Fibroblast of villous mesenchyme (primary cell): ENCODE results near the gene SMIM14. TPM values are rescaled to one million over a fixed set of nuclear protein-coding genes. Genes with fewer than 3 reads are reported as not detected.

Experiments used
- DNase-seq: peaks from one replicate; pipeline ENCODE4 v3.0.0-alpha.2; 2010; ENCODE audit warnings: low read depth
- H3K4me3 ChIP-seq: 2 replicates; pipeline ENCODE4 v1.5.1; 2011; ENCODE audit warnings: low read depth, mild to moderate bottlenecking, low read length
- small RNA-seq: library from RNA; depleted of rRNA; stranded (forward); fragments of <200 nt; gene quantifications from one replicate; pipeline ENCODE3, GENCODE V24; 2012
- total RNA-seq: library from RNA; depleted of rRNA; stranded (reverse); fragments of >200 nt; gene quantifications from 2 replicates; pipeline ENCODE4 v1.2.3, GENCODE V29; 2012
- TF ChIP-seq, protein P1 (sequence below): IDR thresholded peaks from 2 replicates; pipeline ENCODE4 v1.5.1; 2012; ENCODE audit warnings: low read depth, mild to moderate bottlenecking, low read length; ENCODE audit not compliant: insufficient read depth

Gene SMIM14
- total RNA-seq, 1 donor = 29.4 TPM

DNA sequence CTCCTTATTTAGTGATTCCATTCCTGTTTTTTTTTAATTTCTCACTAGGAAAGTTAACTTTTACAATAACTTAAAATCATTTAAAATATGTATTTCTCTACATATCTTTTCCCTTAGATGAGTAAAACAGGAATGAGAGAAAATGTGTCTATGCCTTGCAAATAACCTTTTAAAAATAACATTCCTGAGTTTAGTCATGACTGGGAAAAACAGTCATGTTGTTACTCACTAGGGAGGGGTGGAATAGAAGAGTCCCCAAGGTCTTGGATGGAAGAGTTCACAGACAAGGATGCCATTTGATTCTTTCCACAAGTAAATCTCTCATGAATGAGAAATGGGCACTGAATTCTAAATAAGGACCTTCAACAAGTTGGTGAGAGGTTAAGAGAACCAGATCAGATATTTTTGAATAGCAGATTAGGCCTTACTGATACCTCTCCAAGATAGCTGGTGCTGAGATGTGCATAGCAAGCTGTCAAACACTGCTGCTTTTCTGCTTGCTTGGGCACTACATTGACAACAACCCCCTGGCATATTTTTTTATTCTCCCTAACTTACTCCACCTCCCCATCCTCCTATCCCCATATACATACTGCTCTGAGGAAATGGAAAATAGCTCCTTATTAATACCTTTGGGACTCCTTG is 136.5 kb downstream of the SMIM14 start:
- TF ChIP-seq, protein P1, sequence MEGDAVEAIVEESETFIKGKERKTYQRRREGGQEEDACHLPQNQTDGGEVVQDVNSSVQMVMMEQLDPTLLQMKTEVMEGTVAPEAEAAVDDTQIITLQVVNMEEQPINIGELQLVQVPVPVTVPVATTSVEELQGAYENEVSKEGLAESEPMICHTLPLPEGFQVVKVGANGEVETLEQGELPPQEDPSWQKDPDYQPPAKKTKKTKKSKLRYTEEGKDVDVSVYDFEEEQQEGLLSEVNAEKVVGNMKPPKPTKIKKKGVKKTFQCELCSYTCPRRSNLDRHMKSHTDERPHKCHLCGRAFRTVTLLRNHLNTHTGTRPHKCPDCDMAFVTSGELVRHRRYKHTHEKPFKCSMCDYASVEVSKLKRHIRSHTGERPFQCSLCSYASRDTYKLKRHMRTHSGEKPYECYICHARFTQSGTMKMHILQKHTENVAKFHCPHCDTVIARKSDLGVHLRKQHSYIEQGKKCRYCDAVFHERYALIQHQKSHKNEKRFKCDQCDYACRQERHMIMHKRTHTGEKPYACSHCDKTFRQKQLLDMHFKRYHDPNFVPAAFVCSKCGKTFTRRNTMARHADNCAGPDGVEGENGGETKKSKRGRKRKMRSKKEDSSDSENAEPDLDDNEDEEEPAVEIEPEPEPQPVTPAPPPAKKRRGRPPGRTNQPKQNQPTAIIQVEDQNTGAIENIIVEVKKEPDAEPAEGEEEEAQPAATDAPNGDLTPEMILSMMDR = no peak
- no peak overlapping the region for H3K4me3 ChIP-seq
- DNase-seq = peak; percentile 36

DNA sequence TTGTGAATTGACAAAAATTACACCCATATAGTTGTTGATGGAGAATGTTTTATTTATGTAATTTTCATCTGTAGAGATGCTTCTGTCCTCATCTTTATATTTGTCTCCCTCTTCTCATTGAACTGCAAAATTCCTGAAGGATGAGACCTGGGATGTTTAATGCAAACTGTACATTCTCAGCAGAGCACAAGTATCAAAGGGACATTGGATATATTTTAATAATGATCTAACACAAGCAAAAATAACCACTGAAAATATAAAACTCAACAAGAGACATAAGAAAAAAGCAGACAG is 140.0 kb downstream of the SMIM14 start:
- TF ChIP-seq, protein P1 = no peak
- no peak overlapping the region for H3K4me3 ChIP-seq
- no peak for DNase-seq

DNA sequence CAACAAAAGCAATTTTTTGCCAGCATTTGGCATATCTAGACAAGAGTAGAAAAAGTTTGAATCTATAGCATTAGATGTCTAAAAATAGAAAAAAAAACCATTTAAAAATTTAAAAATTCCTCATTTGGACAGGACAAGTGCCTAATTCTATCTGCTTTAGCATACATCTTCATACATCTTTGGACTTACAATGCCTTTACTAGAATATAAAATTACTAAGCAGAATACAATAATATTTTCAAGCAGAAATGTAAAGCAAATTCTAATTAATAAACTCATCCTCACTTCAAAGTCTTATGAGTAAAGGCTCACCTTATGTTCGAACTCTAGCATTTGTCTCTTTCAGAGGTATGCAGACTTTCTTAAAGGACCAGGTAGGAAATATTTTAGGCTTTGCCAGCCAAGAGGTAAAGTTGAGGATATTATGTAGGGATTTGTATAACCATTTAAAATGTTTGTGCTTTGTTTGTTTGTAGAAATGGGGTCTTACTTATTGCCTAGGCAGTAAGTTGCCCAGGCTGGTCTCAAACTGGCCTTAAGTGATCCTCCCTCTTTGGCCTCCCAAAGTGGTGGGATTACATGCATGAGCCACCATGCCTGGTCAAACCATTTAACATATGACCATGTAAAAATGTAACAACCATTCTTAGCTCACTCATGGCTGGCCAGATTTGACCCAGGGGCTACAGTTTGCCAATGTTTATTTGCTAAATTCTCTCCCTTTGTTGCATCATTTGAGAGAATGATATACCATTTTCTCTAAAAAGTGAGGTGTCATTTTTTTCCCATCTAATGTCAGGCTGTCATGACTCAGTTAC is 140.5 kb downstream of the SMIM14 start:
- no peak overlapping the region for H3K4me3 ChIP-seq
- no peak for DNase-seq
- TF ChIP-seq, protein P1 = no peak

Small RNAs within 50 kb of the gene (small RNA-seq; reads per million reads assigned to genes)
- not detected for gene RNU7-11P

Other genes with a start within 250 kb of the SMIM14 start
- not detected in 2 replicates for gene KLB, start 231.9 kb downstream of the SMIM14 start, total RNA-seq
- 1,596 and 2,358 TPM in 2 replicates for gene RPL9, start 179.9 kb downstream of the SMIM14 start, total RNA-seq
- gene LIAS, start 179.8 kb downstream of the SMIM14 start, total RNA-seq = 6.1 and 6.9 TPM in 2 replicates
- gene UGDH, start 111.4 kb downstream of the SMIM14 start, total RNA-seq = 159 and 163 TPM in 2 replicates
- gene UBE2K, start 59.3 kb upstream of the SMIM14 start, total RNA-seq = 14.8 and 19.0 TPM in 2 replicates